Glutamatergic neuron (in vitro differentiated cells): ENCODE results near the gene NR2F1-AS1. TPM values are rescaled to one million over a fixed set of nuclear protein-coding genes. Genes with fewer than 3 reads are reported as not detected.

Source experiments
- DNase-seq: peaks from one replicate; pipeline ENCODE4 v3.0.0; 2022
- H3K27ac Mint-ChIP-seq: one replicate; pipeline ENCODE4 v1.8.0; 2020; ENCODE audit warnings: mild to moderate bottlenecking, mixed read lengths, inconsistent platforms; ENCODE audit not compliant: unreplicated experiment
- H3K27me3 Mint-ChIP-seq: one replicate; pipeline ENCODE4 v1.8.0; 2020; ENCODE audit warnings: mild to moderate bottlenecking, moderate library complexity, mixed read lengths, inconsistent platforms; ENCODE audit not compliant: unreplicated experiment
- H3K36me3 Mint-ChIP-seq: one replicate; pipeline ENCODE4 v1.8.0; 2020; ENCODE audit warnings: mild to moderate bottlenecking, mixed read lengths, inconsistent platforms; ENCODE audit not compliant: unreplicated experiment
- H3K4me1 Mint-ChIP-seq: one replicate; pipeline ENCODE4 v1.8.0; 2020; ENCODE audit warnings: mild to moderate bottlenecking, low read depth, mixed read lengths, inconsistent platforms; ENCODE audit not compliant: unreplicated experiment
- H3K4me3 Mint-ChIP-seq: one replicate; pipeline ENCODE4 v1.8.0; 2020; ENCODE audit warnings: mild to moderate bottlenecking, mixed read lengths, inconsistent platforms; ENCODE audit not compliant: unreplicated experiment
- H3K9me3 Mint-ChIP-seq: one replicate; pipeline ENCODE4 v1.8.0; 2020; ENCODE audit warnings: mild to moderate bottlenecking, moderate library complexity, mixed read lengths, inconsistent platforms; ENCODE audit not compliant: unreplicated experiment
- CTCF ChIP-seq: fragments of 200-600 bp; sonication (generic); IDR thresholded peaks from one replicate; pipeline ENCODE4 v1.5.0; 2021; ENCODE audit not compliant: partially characterized antibody, unreplicated experiment
- total RNA-seq: library from RNA; stranded (reverse); fragmentation: NEBNext Ultra II Directional; extraction: Animal tissue kit (Norgen Biotek cat#: 25700); gene quantifications from one replicate; pipeline ENCODE4 v1.2.1, GENCODE V29; 2021; ENCODE audit not compliant: unreplicated experiment

The NR2F1-AS1 gene
- total RNA-seq, 1 donor from 2014 or later: 0.39 TPM

GRCh38 chr5:93425096-93425495, 155.9 kb downstream of the NR2F1-AS1 start:
- no peaks in the 10 kb centered on the region for H3K36me3 Mint-ChIP-seq
- no peak overlapping the region for H3K4me3 Mint-ChIP-seq
- DNase-seq: no peak
- H3K27ac Mint-ChIP-seq: no peak overlapping the region
- H3K27me3 Mint-ChIP-seq: peaks cover 2% of the 10 kb centered on the region
- no peaks in the 10 kb centered on the region for H3K9me3 Mint-ChIP-seq
- H3K4me1 Mint-ChIP-seq: peaks cover 16% of the 10 kb centered on the region
- no peak for TF ChIP-seq CTCF

- Mint-ChIP-seq H3K27ac (no peak overlapping the region), H3K36me3 (no peaks in the 10 kb centered on the region), H3K27me3 (peaks cover 2% of the 10 kb centered on the region), H3K9me3 (peaks cover 3% of the 10 kb centered on the region), H3K4me3 (no peak overlapping the region), H3K4me1 (peaks cover 14% of the 10 kb centered on the region)
- no peak for TF ChIP-seq CTCF
- DNase-seq: no peak
These were observed 157.7 kb downstream of the NR2F1-AS1 start for GRCh38 chr5:93423300-93423699.

- Mint-ChIP-seq H3K4me1 (peaks cover 14% of the 10 kb centered on the region), H3K36me3 (no peaks in the 10 kb centered on the region), H3K27ac (no peak overlapping the region), H3K27me3 (peaks cover 2% of the 10 kb centered on the region), H3K9me3 (peaks cover 3% of the 10 kb centered on the region), H3K4me3 (no peak overlapping the region)
- DNase-seq: no peak
- TF ChIP-seq CTCF: no peak
These were observed 158.3 kb downstream of the NR2F1-AS1 start for GRCh38 chr5:93422652-93423280.

GRCh38 chr5:93421987-93422401, 159.0 kb downstream of the NR2F1-AS1 start:
- peaks cover 3% of the 10 kb centered on the region for H3K9me3 Mint-ChIP-seq
- TF ChIP-seq CTCF: no peak
- H3K27ac Mint-ChIP-seq: no peak overlapping the region
- H3K27me3 Mint-ChIP-seq: peaks cover 2% of the 10 kb centered on the region
- H3K36me3 Mint-ChIP-seq: no peaks in the 10 kb centered on the region
- H3K4me3 Mint-ChIP-seq: no peak overlapping the region
- H3K4me1 Mint-ChIP-seq: peaks cover 14% of the 10 kb centered on the region
- DNase-seq: no peak

- DNase-seq: peak; percentile 32
- H3K27me3 Mint-ChIP-seq: peaks cover 2% of the 10 kb centered on the region
- no peaks in the 10 kb centered on the region for H3K36me3 Mint-ChIP-seq
- peaks cover 14% of the 10 kb centered on the region for H3K4me1 Mint-ChIP-seq
- H3K4me3 Mint-ChIP-seq: no peak overlapping the region
- H3K9me3 Mint-ChIP-seq: peaks cover 3% of the 10 kb centered on the region
- TF ChIP-seq CTCF: no peak
- H3K27ac Mint-ChIP-seq: no peak overlapping the region
These were observed 159.6 kb downstream of the NR2F1-AS1 start for GRCh38 chr5:93421468-93421867.
